ENCODE data around the gene PKHD1.

The PKHD1 gene

DNA sequence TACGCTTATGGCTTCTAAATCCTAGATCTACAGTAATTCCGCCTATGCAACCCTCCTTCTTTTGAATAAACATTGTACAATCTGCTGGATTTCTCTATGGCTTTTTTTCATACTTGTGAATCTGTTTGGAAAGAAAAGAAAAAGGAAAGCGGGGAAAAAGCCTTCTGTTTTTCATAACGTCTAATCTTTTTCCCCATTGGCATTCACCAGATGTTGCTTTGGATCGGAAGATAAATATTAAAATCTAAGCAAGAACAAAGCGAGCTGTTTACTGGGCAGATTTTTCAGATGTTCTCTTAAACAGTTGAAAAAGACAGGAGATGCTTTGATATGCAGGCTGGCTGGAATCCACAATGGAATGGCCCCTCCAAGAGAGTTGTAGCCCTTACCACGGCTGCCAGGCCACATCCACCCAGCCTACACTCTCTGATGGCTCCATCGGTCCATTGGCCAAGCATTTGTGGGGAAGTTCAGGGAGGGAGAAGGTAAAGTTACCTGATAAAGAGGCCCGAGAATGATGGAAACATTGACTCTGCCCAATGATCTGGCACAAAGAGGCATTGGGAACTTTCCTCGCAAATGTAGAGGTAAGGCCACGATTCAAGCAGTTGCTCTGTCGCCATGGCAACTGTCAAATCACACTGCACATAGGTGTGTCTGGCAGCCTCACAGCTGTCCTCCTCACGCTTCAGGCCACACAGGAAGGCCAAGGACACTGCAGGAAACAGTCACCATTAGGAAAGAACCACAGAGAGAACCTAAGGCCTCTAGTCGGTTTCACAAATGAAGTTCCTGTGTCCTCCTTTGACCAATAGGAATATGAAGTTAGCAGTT is 70.3 kb downstream of the PKHD1 start:
- CTCF ChIA-PET, result no interaction called here
- POLR2A ChIA-PET, result no interaction called here

DNA sequence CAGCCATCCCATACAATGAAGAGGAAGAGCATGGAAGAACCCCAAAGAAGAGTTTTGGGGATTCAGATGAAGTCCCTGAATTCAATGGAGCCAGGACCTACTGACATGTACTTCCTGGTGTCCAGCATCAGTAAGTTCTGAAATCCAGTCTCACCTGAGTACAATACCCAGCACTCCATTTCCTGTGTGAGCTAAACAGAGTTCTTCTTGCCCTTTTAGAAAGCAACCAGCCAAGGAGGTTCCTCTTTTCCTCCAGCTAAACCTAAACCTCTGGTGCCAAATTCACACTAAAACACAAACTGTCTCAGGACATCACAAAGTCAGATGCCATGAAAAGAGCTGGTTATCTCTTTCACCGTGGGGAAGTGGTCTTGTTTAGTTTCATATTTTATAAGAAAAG is 71.5 kb downstream of the PKHD1 start:
- DNase-seq (ENCODE audit: extremely low spot score), result no peak
- ChIA-PET CTCF (no interaction called here), POLR2A (no interaction called here)
- TF ChIP-seq HDGF (IDR thresholded peaks at IDR 0.05; ENCODE audit: borderline replicate concordance), result no peak
- TF ChIP-seq NFRKB (IDR thresholded peaks at IDR 0.05), result no peak
- TF ChIP-seq ELF4 (IDR thresholded peaks at IDR 0.05), result no peak
- TF ChIP-seq SP1 (IDR thresholded peaks at IDR 0.05), result no peak
- no peak for TF ChIP-seq CTBP1 (IDR thresholded peaks at IDR 0.05; ENCODE audit: borderline replicate concordance)
- no peak for TF ChIP-seq FOXA1 (IDR thresholded peaks at IDR 0.05)
- TF ChIP-seq SUZ12 (IDR thresholded peaks at IDR 0.05), result no peak

More for the DNA sequence above, 70.3 kb downstream of the PKHD1 start:
- DNase-seq (ENCODE audit: extremely low spot score), result no peak
- TF ChIP-seq HDGF (IDR thresholded peaks at IDR 0.05; ENCODE audit: borderline replicate concordance), result no peak

DNA sequence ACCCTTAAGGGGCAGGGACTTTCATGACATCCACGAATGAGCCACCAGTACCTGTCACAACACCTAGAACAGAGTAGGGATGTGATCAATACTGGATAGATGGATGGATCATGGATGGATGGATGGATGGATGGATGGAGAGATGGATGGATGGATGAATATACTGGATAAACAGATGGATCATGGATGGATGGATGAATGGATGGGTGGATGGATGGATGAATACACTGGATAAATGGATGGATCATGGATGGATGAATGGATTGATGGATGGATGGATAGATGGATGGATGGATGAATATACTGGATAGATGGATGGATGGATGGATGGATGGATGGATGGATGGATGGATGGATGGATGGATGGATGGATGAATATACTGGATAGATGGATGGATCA is 73.0 kb downstream of the PKHD1 start:
- ChIA-PET CTCF (no interaction called here), POLR2A (no interaction called here)
- TF ChIP-seq NFRKB (IDR thresholded peaks at IDR 0.05), result no peak
- no peak for DNase-seq (ENCODE audit: extremely low spot score)

DNA sequence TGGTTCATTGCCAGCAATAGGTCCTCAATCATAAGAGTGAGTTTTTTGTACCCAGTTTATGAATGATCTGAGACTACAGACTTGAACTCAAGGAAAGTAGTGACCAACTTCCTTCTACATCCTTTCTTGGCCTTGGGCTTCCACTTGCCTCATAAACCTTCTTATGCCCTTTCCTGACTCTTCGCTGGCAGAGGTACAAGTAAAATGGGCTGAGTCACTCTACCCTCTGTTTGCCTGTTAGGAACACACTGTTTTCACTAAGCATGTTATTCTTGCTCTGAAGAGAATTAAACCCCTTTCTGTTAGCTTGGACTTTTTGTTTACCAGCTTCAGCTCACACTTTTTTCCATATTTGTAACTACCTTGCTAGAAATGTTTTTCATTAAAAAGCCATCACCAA is 74.4 kb downstream of the PKHD1 start:
- CTCF ChIA-PET, result no interaction called here
- POLR2A ChIA-PET, result no interaction called here
- TF ChIP-seq CTBP1 (IDR thresholded peaks at IDR 0.05; ENCODE audit: borderline replicate concordance) (no peak), SP1 (IDR thresholded peaks at IDR 0.05) (no peak), TARDBP (IDR thresholded peaks at IDR 0.05) (no peak), HDGF (IDR thresholded peaks at IDR 0.05; ENCODE audit: borderline replicate concordance) (no peak), BHLHE40 (IDR thresholded peaks at IDR 0.05; ENCODE audit: borderline replicate concordance) (no peak), ELF4 (IDR thresholded peaks at IDR 0.05) (no peak), FOXK2 (IDR thresholded peaks at IDR 0.05) (no peak), L3MBTL2 (conservative IDR thresholded peaks at IDR 0.05) (no peak), ARNT (IDR thresholded peaks at IDR 0.05) (no peak), LEF1 (IDR thresholded peaks at IDR 0.05; ENCODE audit: borderline replicate concordance) (no peak), FOXM1 (IDR thresholded peaks at IDR 0.05; ENCODE audit: borderline replicate concordance) (no peak), ZNF384 (IDR thresholded peaks at IDR 0.05) (no peak), FOXA1 (IDR thresholded peaks at IDR 0.05) (no peak), NFRKB (IDR thresholded peaks at IDR 0.05) (no peak), SUZ12 (IDR thresholded peaks at IDR 0.05) (no peak)
- TF ChIP-seq, protein P1, sequence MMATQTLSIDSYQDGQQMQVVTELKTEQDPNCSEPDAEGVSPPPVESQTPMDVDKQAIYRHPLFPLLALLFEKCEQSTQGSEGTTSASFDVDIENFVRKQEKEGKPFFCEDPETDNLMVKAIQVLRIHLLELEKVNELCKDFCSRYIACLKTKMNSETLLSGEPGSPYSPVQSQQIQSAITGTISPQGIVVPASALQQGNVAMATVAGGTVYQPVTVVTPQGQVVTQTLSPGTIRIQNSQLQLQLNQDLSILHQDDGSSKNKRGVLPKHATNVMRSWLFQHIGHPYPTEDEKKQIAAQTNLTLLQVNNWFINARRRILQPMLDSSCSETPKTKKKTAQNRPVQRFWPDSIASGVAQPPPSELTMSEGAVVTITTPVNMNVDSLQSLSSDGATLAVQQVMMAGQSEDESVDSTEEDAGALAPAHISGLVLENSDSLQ (IDR thresholded peaks at IDR 0.05), result no peak
- no peak for DNase-seq (ENCODE audit: extremely low spot score)

DNA sequence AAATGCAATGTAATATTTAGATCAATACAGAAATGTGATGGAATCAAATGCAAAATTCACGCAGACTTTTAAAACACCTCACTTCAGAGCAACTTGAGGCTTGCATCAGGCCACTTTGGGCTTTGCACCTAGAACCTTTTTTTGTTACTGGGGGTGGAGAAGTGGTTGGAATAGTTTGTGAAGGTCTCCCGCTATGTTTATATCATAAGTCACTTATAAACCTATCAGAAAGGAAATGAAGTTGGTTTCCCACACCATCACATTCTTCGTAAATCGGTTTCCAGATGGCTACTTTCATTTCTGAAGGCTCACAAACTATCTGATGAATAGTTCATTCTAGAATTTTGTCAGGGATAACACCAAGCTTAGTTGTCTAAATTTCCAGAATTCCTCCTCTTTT is 74.8 kb downstream of the PKHD1 start:
- ChIA-PET CTCF (no interaction called here), POLR2A (no interaction called here)
- DNase-seq (ENCODE audit: extremely low spot score), result no peak
- TF ChIP-seq L3MBTL2 (conservative IDR thresholded peaks at IDR 0.05) (no peak), FOXA1 (IDR thresholded peaks at IDR 0.05) (no peak), BHLHE40 (IDR thresholded peaks at IDR 0.05; ENCODE audit: borderline replicate concordance) (no peak), NFRKB (IDR thresholded peaks at IDR 0.05) (no peak), SP1 (IDR thresholded peaks at IDR 0.05) (no peak), LEF1 (IDR thresholded peaks at IDR 0.05; ENCODE audit: borderline replicate concordance) (no peak), ELF4 (IDR thresholded peaks at IDR 0.05) (no peak), SUZ12 (IDR thresholded peaks at IDR 0.05) (no peak), ARNT (IDR thresholded peaks at IDR 0.05) (no peak), FOXM1 (IDR thresholded peaks at IDR 0.05; ENCODE audit: borderline replicate concordance) (no peak)
- TF ChIP-seq, protein P1 (IDR thresholded peaks at IDR 0.05), result no peak

DNA sequence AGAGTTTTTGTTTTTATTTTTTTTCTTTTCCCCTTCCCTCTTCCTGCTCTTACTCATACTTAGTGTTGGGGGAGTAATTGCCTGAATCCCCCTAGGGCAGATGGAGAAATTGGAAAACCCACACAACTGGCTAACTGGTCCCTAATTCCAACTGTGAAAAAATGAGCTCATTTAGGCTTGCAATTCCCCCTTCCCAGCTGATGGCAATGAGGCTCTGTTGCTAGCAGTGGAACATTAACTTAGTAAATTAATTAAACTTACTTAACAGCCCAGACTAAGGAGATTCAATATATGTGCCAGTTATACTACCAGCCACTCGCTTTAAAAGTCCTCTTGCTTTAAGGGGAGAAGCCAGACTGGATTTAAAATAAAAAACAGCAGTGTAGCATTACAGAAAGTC is 76.6 kb downstream of the PKHD1 start:
- POLR2A ChIA-PET, result no interaction called here
- TF ChIP-seq ELF4 (IDR thresholded peaks at IDR 0.05) (no peak), ZNF384 (IDR thresholded peaks at IDR 0.05) (no peak), TARDBP (IDR thresholded peaks at IDR 0.05) (no peak), LEF1 (IDR thresholded peaks at IDR 0.05; ENCODE audit: borderline replicate concordance) (no peak), ARNT (IDR thresholded peaks at IDR 0.05) (no peak), NFRKB (IDR thresholded peaks at IDR 0.05) (no peak), SUZ12 (IDR thresholded peaks at IDR 0.05) (no peak), FOXA1 (IDR thresholded peaks at IDR 0.05) (no peak), SP1 (IDR thresholded peaks at IDR 0.05) (no peak), HDGF (IDR thresholded peaks at IDR 0.05; ENCODE audit: borderline replicate concordance) (no peak), FOXM1 (IDR thresholded peaks at IDR 0.05; ENCODE audit: borderline replicate concordance) (no peak), FOXK2 (IDR thresholded peaks at IDR 0.05) (no peak), L3MBTL2 (conservative IDR thresholded peaks at IDR 0.05) (no peak), CTBP1 (IDR thresholded peaks at IDR 0.05; ENCODE audit: borderline replicate concordance) (no peak), BHLHE40 (IDR thresholded peaks at IDR 0.05; ENCODE audit: borderline replicate concordance) (no peak)
- TF ChIP-seq, protein P1 (IDR thresholded peaks at IDR 0.05), result no peak
- no peak for DNase-seq (ENCODE audit: extremely low spot score)
- CTCF ChIA-PET, result interaction anchor here (0.5 to 1.2 kb wide), 4 partner anchors 10 to 1027 kb away, joined by 3 to 4 read pairs (median 3); no protein-coding TSS in a partner anchor
